ENCODE results near the gene KCTD3. TPM values are rescaled to one million over a fixed set of nuclear protein-coding genes. Genes with fewer than 3 reads are reported as not detected.

Gene KCTD3
- total and polyA plus RNA-seq, 2 experiments from 2014 or later = 36.7 to 61.2 TPM

- no peaks in the 10 kb centered on the region for H3K79me2 ChIP-seq
- H2AFZ ChIP-seq = no peak overlapping the region
- H3K9me3 ChIP-seq (ENCODE audit: low read depth) = no peaks in the 10 kb centered on the region
- H3K4me1 ChIP-seq (ENCODE audit: insufficient read depth) = peaks cover 14% of the 10 kb centered on the region
- no peaks in the 10 kb centered on the region for H3K9me2 ChIP-seq (replicated peaks; ENCODE audit: insufficient read depth)
- H3K27me3 ChIP-seq = no peaks in the 10 kb centered on the region
- DNase-seq (ENCODE audit: low spot score) = no peak
- WGBS (ENCODE audit: low lambda C conversion rate, missing lambda C conversion rate) = 93% methylated on average over 3 of the region's 3 CpGs
- no peak overlapping the region for H3K4me2 ChIP-seq
- no peak overlapping the region for H3K4me3 ChIP-seq
- H3K27ac ChIP-seq = no peak overlapping the region
- no peaks in the 10 kb centered on the region for H3K36me3 ChIP-seq (replicated peaks; ENCODE audit: insufficient read depth, low read depth)
- no peak for TF ChIP-seq CTCF (IDR thresholded peaks at IDR 0.05; ENCODE audit: poor library complexity)
- no peak for TF ChIP-seq EZH2 (IDR thresholded peaks at IDR 0.05; ENCODE audit: borderline replicate concordance)
- no peak for TF ChIP-seq EZH2phosphoT487 (IDR thresholded peaks at IDR 0.05; ENCODE audit: low read depth, severe bottlenecking, unreplicated experiment)
- no peaks in the 10 kb centered on the region for H4K20me1 ChIP-seq (ENCODE audit: insufficient read depth, poor library complexity, severe bottlenecking)
Measured at GRCh38 chr1:215521279-215521678, 45.8 kb upstream of the KCTD3 start.

GRCh38 chr1:215523128-215523861 lies 43.8 kb upstream of the KCTD3 start:
- Histone ChIP-seq H3K27me3 (no peaks in the 10 kb centered on the region), H3K27ac (peak overlapping the region; percentile 49), H3K9me3 (ENCODE audit: low read depth) (no peaks in the 10 kb centered on the region), H3K36me3 (replicated peaks; ENCODE audit: insufficient read depth, low read depth) (no peaks in the 10 kb centered on the region), H3K4me1 (ENCODE audit: insufficient read depth) (peaks cover 14% of the 10 kb centered on the region), H2AFZ (peak overlapping the region; percentile 5), H3K4me3 (no peak overlapping the region), H3K9me2 (replicated peaks; ENCODE audit: insufficient read depth) (no peaks in the 10 kb centered on the region), H3K4me2 (peak overlapping the region; percentile 59), H4K20me1 (ENCODE audit: insufficient read depth, poor library complexity, severe bottlenecking) (no peaks in the 10 kb centered on the region), H3K79me2 (no peaks in the 10 kb centered on the region)
- WGBS (ENCODE audit: low lambda C conversion rate, missing lambda C conversion rate) = 73% methylated on average over 8 of the region's 8 CpGs
- no peak for DNase-seq (ENCODE audit: low spot score)
- TF ChIP-seq CTCF (IDR thresholded peaks at IDR 0.05; ENCODE audit: poor library complexity) (peak; percentile 58), EZH2phosphoT487 (IDR thresholded peaks at IDR 0.05; ENCODE audit: low read depth, severe bottlenecking, unreplicated experiment) (no peak), EZH2 (IDR thresholded peaks at IDR 0.05; ENCODE audit: borderline replicate concordance) (no peak)

GRCh38 chr1:215523906-215524305 lies 43.2 kb upstream of the KCTD3 start:
- H3K4me3 ChIP-seq = no peak overlapping the region
- peak; percentile 52 for DNase-seq (ENCODE audit: low spot score)
- H3K4me2 ChIP-seq = peak overlapping the region; percentile 59
- H3K4me1 ChIP-seq (ENCODE audit: insufficient read depth) = peaks cover 14% of the 10 kb centered on the region
- no peaks in the 10 kb centered on the region for H3K27me3 ChIP-seq
- no peaks in the 10 kb centered on the region for H3K9me3 ChIP-seq (ENCODE audit: low read depth)
- WGBS (ENCODE audit: low lambda C conversion rate, missing lambda C conversion rate) = 10% methylated on average over 2 of the region's 2 CpGs
- H2AFZ ChIP-seq = no peak overlapping the region
- no peaks in the 10 kb centered on the region for H3K36me3 ChIP-seq (replicated peaks; ENCODE audit: insufficient read depth, low read depth)
- no peaks in the 10 kb centered on the region for H4K20me1 ChIP-seq (ENCODE audit: insufficient read depth, poor library complexity, severe bottlenecking)
- peak overlapping the region; percentile 49 for H3K27ac ChIP-seq
- H3K79me2 ChIP-seq = no peaks in the 10 kb centered on the region
- H3K9me2 ChIP-seq (replicated peaks; ENCODE audit: insufficient read depth) = no peaks in the 10 kb centered on the region
- TF ChIP-seq CTCF (IDR thresholded peaks at IDR 0.05; ENCODE audit: poor library complexity) (no peak), EZH2 (IDR thresholded peaks at IDR 0.05; ENCODE audit: borderline replicate concordance) (no peak), EZH2phosphoT487 (IDR thresholded peaks at IDR 0.05; ENCODE audit: low read depth, severe bottlenecking, unreplicated experiment) (no peak)
